Rectal smooth muscle tissue (tissue), 1 donor: ENCODE measurements around the gene MAP3K7CL.

ENCODE experiments used
- H3K27ac ChIP-seq: one replicate; pipeline ENCODE4 v1.7.0; 2013; ENCODE audit warnings: low read depth, low read length, inconsistent platforms
- H3K27me3 ChIP-seq: one replicate; pipeline ENCODE4 v1.7.0; 2013; ENCODE audit warnings: low read length; ENCODE audit not compliant: control insufficient read depth, insufficient read depth
- H3K36me3 ChIP-seq: one replicate; pipeline ENCODE4 v1.7.0; 2013; ENCODE audit warnings: low read length; ENCODE audit not compliant: control insufficient read depth, insufficient read depth
- H3K4me1 ChIP-seq: one replicate; pipeline ENCODE4 v1.7.0; 2013; ENCODE audit warnings: low read length; ENCODE audit not compliant: control insufficient read depth, insufficient read depth
- H3K4me3 ChIP-seq: one replicate; pipeline ENCODE4 v1.7.0; 2013; ENCODE audit warnings: low read length
- H3K9ac ChIP-seq: one replicate; pipeline ENCODE4 v1.7.0; 2013; ENCODE audit warnings: low read length

Gene MAP3K7CL

GRCh38 chr21:29209696-29210095 is 79.3 kb downstream of the MAP3K7CL start:
- no peaks in the 10 kb centered on the region for H3K36me3 ChIP-seq
- no peak overlapping the region for H3K27ac ChIP-seq
- H3K9ac ChIP-seq: no peak overlapping the region
- H3K27me3 ChIP-seq: no peaks in the 10 kb centered on the region
- H3K4me1 ChIP-seq: no peaks in the 10 kb centered on the region
- no peak overlapping the region for H3K4me3 ChIP-seq

- Histone ChIP-seq H3K4me1 (peaks cover 5% of the 10 kb centered on the region), H3K27me3 (no peaks in the 10 kb centered on the region), H3K27ac (no peak overlapping the region), H3K36me3 (no peaks in the 10 kb centered on the region), H3K9ac (no peak overlapping the region), H3K4me3 (no peak overlapping the region)
Measured at GRCh38 chr21:29211205-29211604, 80.8 kb downstream of the MAP3K7CL start.

GRCh38 chr21:29212446-29212845 is 82.0 kb downstream of the MAP3K7CL start:
- Histone ChIP-seq H3K36me3 (no peaks in the 10 kb centered on the region), H3K27ac (no peak overlapping the region), H3K4me1 (peaks cover 5% of the 10 kb centered on the region), H3K9ac (no peak overlapping the region), H3K4me3 (no peak overlapping the region), H3K27me3 (no peaks in the 10 kb centered on the region)

- Histone ChIP-seq H3K4me1 (peaks cover 5% of the 10 kb centered on the region), H3K27me3 (no peaks in the 10 kb centered on the region), H3K27ac (no peak overlapping the region), H3K9ac (no peak overlapping the region), H3K4me3 (no peak overlapping the region), H3K36me3 (no peaks in the 10 kb centered on the region)
Measured at GRCh38 chr21:29213513-29214385, 83.3 kb downstream of the MAP3K7CL start.

GRCh38 chr21:29215709-29216108 is 85.3 kb downstream of the MAP3K7CL start:
- Histone ChIP-seq H3K4me3 (no peak overlapping the region), H3K36me3 (no peaks in the 10 kb centered on the region), H3K4me1 (peaks cover 5% of the 10 kb centered on the region), H3K27me3 (no peaks in the 10 kb centered on the region), H3K27ac (no peak overlapping the region), H3K9ac (no peak overlapping the region)

GRCh38 chr21:29217818-29218291 is 87.4 kb downstream of the MAP3K7CL start:
- Histone ChIP-seq H3K27ac (no peak overlapping the region), H3K9ac (no peak overlapping the region), H3K27me3 (no peaks in the 10 kb centered on the region), H3K36me3 (no peaks in the 10 kb centered on the region), H3K4me3 (no peak overlapping the region), H3K4me1 (peaks cover 5% of the 10 kb centered on the region)

- no peaks in the 10 kb centered on the region for H3K27me3 ChIP-seq
- no peak overlapping the region for H3K27ac ChIP-seq
- H3K36me3 ChIP-seq: no peaks in the 10 kb centered on the region
- H3K4me1 ChIP-seq: peaks cover 5% of the 10 kb centered on the region
- no peak overlapping the region for H3K9ac ChIP-seq
- no peak overlapping the region for H3K4me3 ChIP-seq
Measured at GRCh38 chr21:29218749-29219148, 88.3 kb downstream of the MAP3K7CL start.

- no peak overlapping the region for H3K9ac ChIP-seq
- no peak overlapping the region for H3K27ac ChIP-seq
- no peaks in the 10 kb centered on the region for H3K27me3 ChIP-seq
- peaks cover 5% of the 10 kb centered on the region for H3K4me1 ChIP-seq
- H3K4me3 ChIP-seq: no peak overlapping the region
- no peaks in the 10 kb centered on the region for H3K36me3 ChIP-seq
Measured at GRCh38 chr21:29219165-29219770, 88.8 kb downstream of the MAP3K7CL start.

GRCh38 chr21:29221253-29221744 is 90.9 kb downstream of the MAP3K7CL start:
- no peak overlapping the region for H3K4me3 ChIP-seq
- no peak overlapping the region for H3K27ac ChIP-seq
- no peak overlapping the region for H3K9ac ChIP-seq
- no peaks in the 10 kb centered on the region for H3K36me3 ChIP-seq
- no peaks in the 10 kb centered on the region for H3K4me1 ChIP-seq
- no peaks in the 10 kb centered on the region for H3K27me3 ChIP-seq

GRCh38 chr21:29224006-29224405 is 93.6 kb downstream of the MAP3K7CL start:
- H3K27me3 ChIP-seq: no peaks in the 10 kb centered on the region

More at GRCh38 chr21:29224006-29224405, 93.6 kb downstream of the MAP3K7CL start:
- no peak overlapping the region for H3K9ac ChIP-seq
- H3K27ac ChIP-seq: no peak overlapping the region
- H3K4me3 ChIP-seq: no peak overlapping the region
- H3K4me1 ChIP-seq: no peaks in the 10 kb centered on the region
- no peaks in the 10 kb centered on the region for H3K36me3 ChIP-seq
